Smooth muscle cell of the coronary artery (primary cell): ENCODE measurements around the gene BIVM. TPM values are rescaled to one million over a fixed set of nuclear protein-coding genes. Genes with fewer than 3 reads are reported as not detected.

Source experiments
- total RNA-seq: library from RNA; depleted of rRNA; stranded (reverse); fragments of >200 nt; gene quantifications from 2 replicates; pipeline ENCODE4 v1.2.3, GENCODE V29; 2014; ENCODE audit warnings: low replicate concordance

Gene BIVM, protein sequence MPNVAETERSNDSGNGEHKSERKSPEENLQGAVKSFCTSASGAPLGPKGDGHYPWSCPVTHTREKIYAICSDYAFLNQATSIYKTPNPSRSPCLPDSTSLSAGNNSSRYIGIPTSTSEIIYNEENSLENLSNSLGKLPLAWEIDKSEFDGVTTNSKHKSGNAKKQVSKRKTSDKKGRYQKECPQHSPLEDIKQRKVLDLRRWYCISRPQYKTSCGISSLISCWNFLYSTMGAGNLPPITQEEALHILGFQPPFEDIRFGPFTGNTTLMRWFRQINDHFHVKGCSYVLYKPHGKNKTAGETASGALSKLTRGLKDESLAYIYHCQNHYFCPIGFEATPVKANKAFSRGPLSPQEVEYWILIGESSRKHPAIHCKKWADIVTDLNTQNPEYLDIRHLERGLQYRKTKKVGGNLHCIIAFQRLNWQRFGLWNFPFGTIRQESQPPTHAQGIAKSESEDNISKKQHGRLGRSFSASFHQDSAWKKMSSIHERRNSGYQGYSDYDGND
- total RNA-seq: 9.0 and 12.3 TPM in 2 replicates

DNA sequence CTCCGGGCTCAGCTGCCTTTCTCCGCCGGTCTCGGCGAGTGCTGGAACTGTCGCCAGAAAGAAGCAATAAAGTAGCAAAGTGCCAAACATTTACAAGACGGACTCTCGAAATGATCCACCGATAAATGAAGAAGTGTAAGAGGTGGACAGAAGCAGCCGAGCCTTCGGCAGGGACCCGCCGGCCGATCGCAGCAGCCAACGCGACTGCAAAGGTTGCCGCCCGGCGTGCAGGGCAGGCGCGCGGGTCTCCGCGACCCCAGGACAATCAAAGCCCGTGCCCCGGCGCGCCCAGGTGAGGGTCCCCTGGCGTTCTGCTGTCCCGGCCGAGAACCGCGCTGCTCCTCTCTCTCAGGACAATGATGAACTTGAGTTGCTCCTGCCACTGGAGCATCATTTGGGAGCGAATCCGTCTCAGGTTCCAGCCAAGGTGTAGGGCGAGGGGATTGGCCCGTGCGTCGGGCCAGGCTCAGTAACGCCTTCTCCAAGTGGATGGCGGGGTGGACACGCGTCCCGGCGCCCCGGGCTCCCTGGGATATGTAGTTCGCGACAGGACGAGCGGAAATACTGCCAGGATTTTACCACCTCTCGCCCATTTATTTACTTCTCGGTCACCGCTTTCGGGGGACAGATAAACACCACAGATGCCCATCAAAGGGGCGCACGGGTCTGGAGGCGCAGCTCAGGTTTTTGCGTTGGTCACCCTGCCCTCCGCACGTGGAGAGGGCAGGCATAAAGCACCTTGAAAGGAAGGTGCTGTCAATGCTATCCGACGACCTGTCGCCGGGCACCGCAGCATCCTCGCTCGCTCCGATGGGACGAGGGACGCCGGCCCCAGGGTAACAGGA, at the start of gene BIVM, which contains the start of gene POGLUT2:
Gene BIVM, plus strand, starts transcription at position 539 of the 845 bp plus-strand sequence. CDS start 8,149 bp downstream, outside the sequence.
Gene POGLUT2, minus strand, starts transcription at position 396 of the 845 bp plus-strand sequence. Its CDS starts 306 bp downstream, at position 90.

DNA sequence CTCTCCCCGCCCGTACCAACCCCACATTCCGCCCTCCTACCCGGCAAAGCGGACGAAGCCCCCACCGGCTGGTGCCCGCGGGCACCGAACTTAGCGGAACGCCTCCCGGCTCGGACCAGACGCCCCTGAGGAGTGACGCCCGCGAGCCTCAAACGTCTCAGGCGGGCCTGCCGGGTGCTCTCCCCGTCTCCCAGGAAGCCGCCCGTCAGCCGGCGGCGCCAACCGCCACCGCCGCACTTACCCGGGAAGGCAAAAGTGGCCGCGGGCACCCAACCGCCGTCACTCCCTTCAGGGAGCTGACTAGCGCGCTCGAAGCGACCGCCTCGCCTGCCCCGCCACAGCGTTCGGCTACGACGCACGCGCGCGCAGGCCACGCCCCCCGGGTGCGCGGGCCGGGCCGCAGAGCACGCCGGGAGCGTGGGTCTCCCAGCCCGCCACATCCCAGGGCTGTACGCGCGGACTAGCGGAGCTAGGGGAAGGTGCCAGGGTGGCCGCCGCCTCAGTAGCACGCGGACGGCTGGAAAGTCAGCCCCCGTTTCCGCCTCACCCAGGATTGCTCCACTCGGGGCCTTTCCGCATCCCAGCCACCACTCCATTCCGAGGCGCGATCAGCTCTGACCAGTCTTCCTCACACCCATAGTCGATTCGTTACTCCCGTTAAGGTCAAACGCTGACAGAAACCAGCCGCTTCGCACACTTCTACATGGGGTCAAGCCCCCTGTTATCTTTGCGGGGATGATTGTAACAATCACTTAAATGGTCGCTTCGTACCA, 25.3 kb upstream of the BIVM start, which contains the start of gene TEX30:
Gene TEX30, minus strand, starts transcription at position 346 of the 773 bp plus-strand sequence. CDS start 3,760 bp downstream, outside the sequence.

DNA sequence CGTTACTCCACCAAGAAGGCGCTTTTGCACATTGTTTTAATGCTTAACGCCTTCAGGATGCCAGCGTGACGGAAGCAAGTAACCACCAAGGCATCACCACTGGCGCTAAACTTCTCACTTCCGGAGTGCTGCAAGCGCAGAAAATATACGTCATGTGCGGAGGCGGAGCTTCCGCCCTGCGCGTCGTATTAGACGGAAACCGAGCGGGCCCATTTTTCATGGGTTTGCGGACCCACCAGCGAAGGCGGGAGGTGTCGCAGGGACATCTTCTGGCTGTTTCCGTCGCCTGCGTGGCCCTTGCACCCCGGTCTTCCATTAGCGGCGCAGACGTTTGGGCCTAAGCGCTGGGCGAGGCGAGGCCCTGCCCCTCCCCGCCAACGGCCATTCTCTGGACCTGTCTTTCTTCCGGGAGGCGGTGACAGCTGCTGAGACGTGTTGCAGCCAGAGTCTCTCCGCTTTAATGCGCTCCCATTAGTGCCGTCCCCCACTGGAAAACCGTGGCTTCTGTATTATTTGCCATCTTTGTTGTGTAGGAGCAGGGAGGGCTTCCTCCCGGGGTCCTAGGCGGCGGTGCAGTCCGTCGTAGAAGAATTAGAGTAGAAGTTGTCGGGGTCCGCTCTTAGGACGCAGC, 46.8 kb downstream of the BIVM start, which contains the start of gene ERCC5:
Gene ERCC5, plus strand, starts transcription at position 403 of the 631 bp plus-strand sequence. CDS start 235 bp downstream, outside the sequence.

Other genes with a start within 250 kb of the BIVM start
- gene TPP2, start 202.1 kb upstream of the BIVM start, total RNA-seq: 32.2 and 33.6 TPM in 2 replicates
- not detected in 2 replicates for gene METTL21C, start 104.1 kb upstream of the BIVM start, total RNA-seq
- 1.8 and 11.5 TPM in 2 replicates for gene TEX30, start 25.3 kb upstream of the BIVM start, total RNA-seq
- 6.7 and 23.7 TPM in 2 replicates for gene POGLUT2, start 143 bp upstream of the BIVM start, total RNA-seq
- gene ERCC5, start 46.9 kb downstream of the BIVM start, total RNA-seq: 35.1 and 46.8 TPM in 2 replicates